Prostate gland (tissue), 2 donors: ENCODE data around the gene CNTN5.

ENCODE experiments used
- POLR2A ChIP-seq: fragments of 450-650 bp; IDR thresholded peaks from one replicate; pipeline ENCODE4 v1.6.1; 2016; ENCODE audit warnings: antibody characterized with exemption, mild to moderate bottlenecking
- TF ChIP-seq, protein P1 (sequence below), 4 experiments: fragments of 200-600 bp in 2 of 4; fragments of 450-650 bp in 2 of 4; sonication (generic) in 2 of 4; IDR thresholded peaks; 1 replicate in 3 of 4; 2 replicates in 1 of 4; pipeline ENCODE4 v1.5.1; 2016 to 2019; ENCODE audit warnings: antibody characterized with exemption in 4 of 4, mild to moderate bottlenecking in 2 of 4, moderate library complexity in 2 of 4

DNA sequence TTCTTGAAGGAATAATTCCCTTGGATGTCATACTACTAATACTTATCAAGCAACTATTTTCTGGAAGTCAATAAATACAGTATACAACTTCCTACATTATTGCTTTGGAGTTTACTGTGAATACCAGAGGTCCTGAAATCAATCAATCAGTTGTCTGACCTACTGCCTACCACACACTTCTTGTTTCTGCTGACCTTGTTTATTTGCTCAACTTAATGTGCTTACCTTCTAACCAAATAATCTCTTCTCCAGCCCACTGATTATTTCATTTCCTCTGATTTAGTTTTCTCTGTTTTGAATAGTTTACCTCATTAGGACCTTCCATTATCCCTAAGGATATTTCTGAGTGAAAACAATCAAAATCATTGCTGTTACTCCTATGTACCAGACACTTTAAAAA is 1142.7 kb downstream of the CNTN5 start:
- TF ChIP-seq, protein P1, sequence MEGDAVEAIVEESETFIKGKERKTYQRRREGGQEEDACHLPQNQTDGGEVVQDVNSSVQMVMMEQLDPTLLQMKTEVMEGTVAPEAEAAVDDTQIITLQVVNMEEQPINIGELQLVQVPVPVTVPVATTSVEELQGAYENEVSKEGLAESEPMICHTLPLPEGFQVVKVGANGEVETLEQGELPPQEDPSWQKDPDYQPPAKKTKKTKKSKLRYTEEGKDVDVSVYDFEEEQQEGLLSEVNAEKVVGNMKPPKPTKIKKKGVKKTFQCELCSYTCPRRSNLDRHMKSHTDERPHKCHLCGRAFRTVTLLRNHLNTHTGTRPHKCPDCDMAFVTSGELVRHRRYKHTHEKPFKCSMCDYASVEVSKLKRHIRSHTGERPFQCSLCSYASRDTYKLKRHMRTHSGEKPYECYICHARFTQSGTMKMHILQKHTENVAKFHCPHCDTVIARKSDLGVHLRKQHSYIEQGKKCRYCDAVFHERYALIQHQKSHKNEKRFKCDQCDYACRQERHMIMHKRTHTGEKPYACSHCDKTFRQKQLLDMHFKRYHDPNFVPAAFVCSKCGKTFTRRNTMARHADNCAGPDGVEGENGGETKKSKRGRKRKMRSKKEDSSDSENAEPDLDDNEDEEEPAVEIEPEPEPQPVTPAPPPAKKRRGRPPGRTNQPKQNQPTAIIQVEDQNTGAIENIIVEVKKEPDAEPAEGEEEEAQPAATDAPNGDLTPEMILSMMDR (IDR thresholded peaks at IDR 0.05), result no peak
- TF ChIP-seq POLR2A, result no peak
